H1 (cell line): ENCODE data around the gene ARV1. TPM values are rescaled to one million over a fixed set of nuclear protein-coding genes. Genes with fewer than 3 reads are reported as not detected.

Source experiments
- CTCF ChIA-PET: fragments of 300-600 bp; sonication (Branson Sonifier 250); formaldehyde crosslinking; loops from one replicate; lab custom pipeline; 2021; ENCODE audit not compliant: partially characterized antibody; lab: Charles Lee
- POLR2A ChIA-PET: fragments of 300-600 bp; sonication (Branson Sonifier 250); formaldehyde crosslinking; loops from one replicate; lab custom pipeline; 2021; ENCODE audit warnings: inconsistent platforms; ENCODE audit not compliant: partially characterized antibody; lab: Charles Lee
- DNase-seq, 2 experiments: peaks; one replicate each; pipeline versions ENCODE4 v3.0.0 to v3.0.0-alpha.2; 2010 to 2022; ENCODE audit warnings: low spot score in 2 of 2, low read depth in 1 of 2, mixed read lengths in 1 of 2
- FAIRE-seq: peaks from 2 replicates; lab custom pipeline; 2011; peaks lifted over from hg19 to GRCh38; lab: Jason Lieb, UNC
- H2AFZ ChIP-seq: 2 replicates; pipeline ENCODE4 v1.8.1; 2012; ENCODE audit warnings: low read length, inconsistent platforms
- H2AK5ac ChIP-seq: 2 replicates; pipeline ENCODE4 v1.6.1; 2013; ENCODE audit warnings: low read depth, low read length
- H2BK120ac ChIP-seq: replicated peaks from 2 replicates; pipeline ENCODE3; 2013; ENCODE audit warnings: low read depth, low read length, inconsistent platforms
- H2BK12ac ChIP-seq: 2 replicates; pipeline ENCODE4 v1.6.1; 2013; ENCODE audit warnings: low read depth, low read length
- H2BK15ac ChIP-seq: 2 replicates; pipeline ENCODE4 v1.6.1; 2013; ENCODE audit warnings: low read length
- H2BK20ac ChIP-seq: 2 replicates; pipeline ENCODE4 v1.6.1; 2013; ENCODE audit warnings: low read length
- H2BK5ac ChIP-seq: 2 replicates; pipeline ENCODE4 v1.6.1; 2013; ENCODE audit warnings: low read depth, low read length
- H3K14ac ChIP-seq: 2 replicates; pipeline ENCODE4 v1.6.1; 2013; ENCODE audit warnings: inconsistent platforms; ENCODE audit not compliant: insufficient read length
- H3K18ac ChIP-seq: 2 replicates; pipeline ENCODE4 v1.6.1; 2013; ENCODE audit warnings: low read length; ENCODE audit errors: extremely low read depth
- H3K23ac ChIP-seq: 2 replicates; pipeline ENCODE4 v1.6.1; 2013; ENCODE audit warnings: inconsistent platforms; ENCODE audit not compliant: insufficient read length
- H3K23me2 ChIP-seq: 2 replicates; pipeline ENCODE4 v1.6.1; 2013; ENCODE audit warnings: low read depth, low read length
- H3K27ac ChIP-seq: 2 replicates; pipeline ENCODE4 v1.6.1; 2011; ENCODE audit warnings: low read depth, low read length, inconsistent platforms
- H3K27me3 ChIP-seq, 4 experiments: replicated peaks in 1 of 4; 1 replicate in 1 of 4; 2 replicates in 3 of 4; pipeline versions ENCODE4 v1.6.1 to v1.8.1; 2011 to 2013; ENCODE audit warnings: low read length in 3 of 4, mild to moderate bottlenecking in 3 of 4, inconsistent platforms in 2 of 4, mixed read lengths in 2 of 4, moderate library complexity in 1 of 4; ENCODE audit not compliant: control insufficient read depth in 3 of 4, insufficient read depth in 3 of 4; ENCODE audit errors: extremely low read depth in 1 of 4
- H3K36me3 ChIP-seq, 4 experiments: 2 replicates each; pipeline versions ENCODE4 v1.6.1 to v1.8.1; 2011 to 2013; ENCODE audit warnings: mild to moderate bottlenecking in 4 of 4, low read length in 3 of 4, moderate library complexity in 2 of 4, control low read depth in 1 of 4, inconsistent platforms in 1 of 4; ENCODE audit not compliant: insufficient read depth in 4 of 4, control insufficient read depth in 2 of 4
- H3K4ac ChIP-seq: replicated peaks from 2 replicates; pipeline ENCODE3; 2013; ENCODE audit warnings: low read length, low read depth, mixed read lengths, inconsistent platforms; ENCODE audit not compliant: insufficient read length
- H3K4me1 ChIP-seq, 4 experiments: replicated peaks in 1 of 4; 1 replicate in 1 of 4; 2 replicates in 3 of 4; pipeline versions ENCODE4 v1.6.1 to v1.8.1; 2011 to 2013; ENCODE audit warnings: low read length in 3 of 4, inconsistent platforms in 2 of 4, mixed read lengths in 1 of 4; ENCODE audit not compliant: insufficient read depth in 4 of 4, control insufficient read depth in 3 of 4
- H3K4me2 ChIP-seq, 2 experiments: 2 replicates each; pipeline versions ENCODE4 v1.6.1 to v1.8.1; 2011 to 2013; ENCODE audit warnings: low read depth in 2 of 2, low read length in 2 of 2, control low read depth in 1 of 2, inconsistent platforms in 1 of 2, mild to moderate bottlenecking in 1 of 2; ENCODE audit not compliant: insufficient read depth in 1 of 2
- H3K4me3 ChIP-seq, 4 experiments: fragments of 200-600, 300-600 bp in 1 of 4; sonication (generic), shearing (Covaris generic), sonication (Bioruptor Twin) in 1 of 4; 2 replicates each; pipeline versions ENCODE4 v1.5.1 to v1.8.1; 2011 to 2016; ENCODE audit warnings: low read length in 4 of 4, low read depth in 3 of 4, control low read depth in 2 of 4, inconsistent platforms in 2 of 4, mild to moderate bottlenecking in 2 of 4, mixed read lengths in 1 of 4, moderate library complexity in 1 of 4; ENCODE audit not compliant: insufficient read depth in 2 of 4; ENCODE audit errors: extremely low read depth in 1 of 4
- H3K56ac ChIP-seq: replicated peaks from 2 replicates; pipeline ENCODE3; 2013; ENCODE audit warnings: low read depth, mild to moderate bottlenecking, mixed read lengths, low read length, inconsistent platforms; ENCODE audit not compliant: insufficient read length
- H3K79me1 ChIP-seq: 2 replicates; pipeline ENCODE4 v1.6.1; 2013; ENCODE audit warnings: low read depth, low read length, control low read depth
- H3K79me2 ChIP-seq, 2 experiments: 2 replicates each; pipeline versions ENCODE4 v1.6.1 to v1.8.1; 2012 to 2013; ENCODE audit warnings: low read length in 2 of 2, mild to moderate bottlenecking in 2 of 2, inconsistent platforms in 1 of 2; ENCODE audit not compliant: insufficient read depth in 2 of 2, control insufficient read depth in 1 of 2
- H3K9ac ChIP-seq, 4 experiments: replicated peaks in 1 of 4; 1 replicate in 1 of 4; 2 replicates in 3 of 4; pipeline versions ENCODE4 v1.6.1 to v1.8.1; 2011 to 2013; ENCODE audit warnings: low read depth in 3 of 4, low read length in 3 of 4, control low read depth in 2 of 4, mild to moderate bottlenecking in 2 of 4, moderate library complexity in 2 of 4, inconsistent platforms in 1 of 4; ENCODE audit errors: extremely low read depth in 1 of 4
- H3K9me3 ChIP-seq, 2 experiments: 2 replicates each; pipeline versions ENCODE4 v1.6.1 to v1.8.1; 2012 to 2013; ENCODE audit warnings: mild to moderate bottlenecking in 2 of 2, moderate library complexity in 2 of 2, control low read depth in 1 of 2, inconsistent platforms in 1 of 2, low read depth in 1 of 2, low read length in 1 of 2, mixed read lengths in 1 of 2; ENCODE audit not compliant: insufficient read depth in 2 of 2
- H4K20me1 ChIP-seq, 2 experiments: replicated peaks in 1 of 2; 2 replicates each; pipeline versions ENCODE3 to v1.8.1; 2011 to 2013; ENCODE audit warnings: inconsistent platforms in 2 of 2, low read length in 2 of 2, mild to moderate bottlenecking in 1 of 2; ENCODE audit not compliant: insufficient read depth in 2 of 2, control insufficient read depth in 1 of 2
- H4K5ac ChIP-seq: 2 replicates; pipeline ENCODE4 v1.6.1; 2013; ENCODE audit warnings: low read length, low read depth, mixed read lengths, inconsistent platforms; ENCODE audit not compliant: insufficient read length
- H4K8ac ChIP-seq: 2 replicates; pipeline ENCODE4 v1.8.0; 2013; ENCODE audit warnings: mild to moderate bottlenecking, moderate library complexity, low read length, inconsistent platforms; ENCODE audit not compliant: insufficient read depth; ENCODE audit errors: extremely low read depth
- H4K91ac ChIP-seq: replicated peaks from 2 replicates; pipeline ENCODE3; 2013; ENCODE audit warnings: low read length, mixed read lengths, inconsistent platforms; ENCODE audit not compliant: insufficient read length
- ASH2L ChIP-seq: fragments of 200-600, 300-600 bp; sonication (generic); IDR thresholded peaks from one replicate; pipeline ENCODE4 v1.7.1; 2017; ENCODE audit warnings: low read length
- BCL11A ChIP-seq, 2 experiments: IDR thresholded peaks; one replicate each; pipeline ENCODE4 v1.6.1; 2011; ENCODE audit warnings: low read depth in 2 of 2, low read length in 2 of 2, mild to moderate bottlenecking in 2 of 2
- CBX8 ChIP-seq: fragments of 300-800, 300-1000 bp; sonication (generic); IDR thresholded peaks from 2 replicates; pipeline ENCODE4 v1.7.1; 2016; ENCODE audit warnings: low read depth, low read length, borderline replicate concordance
- CHD2 ChIP-seq: IDR thresholded peaks from 2 replicates; pipeline ENCODE4 v1.6.1; 2012; ENCODE audit warnings: low read length, improper control_type of control experiment
- CTBP2 ChIP-seq: IDR thresholded peaks from 2 replicates; pipeline ENCODE4 v1.7.0; 2011; ENCODE audit warnings: borderline replicate concordance, mild to moderate bottlenecking, moderate library complexity, mixed read lengths, low read length; ENCODE audit not compliant: insufficient read depth, insufficient read length
- EZH2 ChIP-seq: fragments of 200-600 bp; sonication (generic); IDR thresholded peaks from 2 replicates; pipeline ENCODE4 v1.7.1; 2012; ENCODE audit warnings: low read depth, mild to moderate bottlenecking, moderate library complexity, low read length, inconsistent platforms; ENCODE audit not compliant: severe bottlenecking
- JUN ChIP-seq: IDR thresholded peaks from 2 replicates; pipeline ENCODE4 v1.6.1; 2011; ENCODE audit warnings: low read depth, mild to moderate bottlenecking, improper control_type of control experiment, low read length
- NANOG ChIP-seq: IDR thresholded peaks from 2 replicates; pipeline ENCODE4 v1.6.1; 2011; ENCODE audit warnings: low read length, low read depth, mild to moderate bottlenecking, inconsistent platforms; ENCODE audit not compliant: insufficient read depth, poor library complexity, severe bottlenecking
- POLR2A ChIP-seq, 2 experiments: IDR thresholded peaks; 1 replicate in 1 of 2; 2 replicates in 1 of 2; pipeline ENCODE4 v1.6.1; 2011; ENCODE audit warnings: low read depth in 2 of 2, low read length in 2 of 2, mild to moderate bottlenecking in 2 of 2; ENCODE audit errors: control extremely low read depth in 1 of 2
- RBBP5 ChIP-seq: IDR thresholded peaks from 2 replicates; pipeline ENCODE4 v1.7.1; 2012; ENCODE audit warnings: low read depth, mild to moderate bottlenecking, inconsistent platforms, low read length, moderate library complexity, borderline replicate concordance
- SAP30 ChIP-seq: fragments of 300-600 bp; sonication (generic); IDR thresholded peaks from 2 replicates; pipeline ENCODE4 v1.7.1; 2012; ENCODE audit warnings: low read length, moderate library complexity, mild to moderate bottlenecking, inconsistent platforms; ENCODE audit not compliant: insufficient read depth, insufficient replicate concordance
- SUZ12 ChIP-seq: fragments of 200-600 bp; sonication (generic); IDR thresholded peaks from 2 replicates; pipeline ENCODE4 v1.6.1; 2012; ENCODE audit warnings: mild to moderate bottlenecking, inconsistent platforms, low read length, moderate library complexity, mixed read lengths
- TBP ChIP-seq: IDR thresholded peaks from 2 replicates; pipeline ENCODE4 v1.6.1; 2011; ENCODE audit warnings: low read depth, low read length, improper control_type of control experiment
- TCF12 ChIP-seq: IDR thresholded peaks from 2 replicates; pipeline ENCODE4 v1.6.1; 2011; ENCODE audit warnings: low read depth, mild to moderate bottlenecking, low read length
- TEAD4 ChIP-seq: IDR thresholded peaks from 2 replicates; pipeline ENCODE4 v1.6.1; 2012; ENCODE audit warnings: low read depth, low read length, inconsistent platforms, mixed read lengths
- YY1 ChIP-seq: IDR thresholded peaks from 2 replicates; pipeline ENCODE4 v1.6.1; 2011; ENCODE audit warnings: low read depth, mild to moderate bottlenecking, low read length
- WGBS, 2 experiments: shearing (Covaris generic) in 1 of 2; methylation state at CpG; one replicate each; pipeline versions ENCODE4 v1.1.6 to v1.1.7; 2013 to 2015; ENCODE audit warnings: low lambda C conversion rate in 2 of 2, mixed read lengths in 2 of 2, inconsistent platforms in 1 of 2, low coverage in 1 of 2, missing lambda C conversion rate in 1 of 2; ENCODE audit not compliant: insufficient replicate concordance in 2 of 2, insufficient coverage in 1 of 2, insufficient read length in 1 of 2; ENCODE audit errors: extremely low coverage in 1 of 2, missing lambda C conversion rate in 1 of 2; 5-methylcytosine and 5-hydroxymethylcytosine counted together
- polyA plus RNA-seq, 7 experiments: library from polyadenylated mRNA; depleted of rRNA in 3 of 7; stranded (reverse) in 5 of 7; unstranded in 2 of 7; fragments of >200 nt in 5 of 7; fragments of 200-250 nt in 2 of 7; gene quantifications; 1 replicate in 5 of 7; 2 replicates in 1 of 7; 4 replicates in 1 of 7; pipeline versions ENCODE4 v1.2.1 to v1.2.3, GENCODE V29; 2011 to 2013; ENCODE audit warnings: missing spikeins in 2 of 7, mixed read lengths in 2 of 7
- total RNA-seq: library from RNA; stranded (reverse); fragmentation: NEBNext Ultra II Directional; extraction: Animal tissue kit (Norgen Biotek cat#: 25700); gene quantifications from 2 replicates; pipeline ENCODE4 v1.2.1, GENCODE V29; 2021

The ARV1 gene
- total and polyA plus RNA-seq, 2 of the 8 experiments (the other 6 are each of a cell fraction or from before 2014, with no cell fraction given): 13.1 to 13.4 TPM

DNA sequence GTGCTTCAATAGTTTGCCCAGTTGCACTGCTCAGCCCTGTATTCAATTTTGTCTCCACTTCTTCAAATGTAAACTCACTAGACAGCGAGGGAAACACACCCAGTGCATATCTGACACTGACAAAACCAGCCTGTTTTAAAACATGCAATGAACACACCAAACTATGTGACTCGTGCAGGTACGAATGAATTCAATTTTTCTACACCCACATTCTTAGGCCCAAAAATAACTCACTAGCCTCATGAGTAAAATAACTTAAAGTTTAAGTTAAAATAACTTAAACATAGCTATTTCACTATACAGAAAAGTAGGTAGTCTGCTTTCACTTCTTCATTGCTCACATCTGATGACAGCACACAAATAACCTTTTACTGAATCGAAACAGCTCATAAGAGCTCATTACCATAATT is 21.3 kb upstream of the ARV1 start:
- Histone ChIP-seq H3K79me2 (no peaks in the 10 kb centered on the region), H3K56ac (no peak overlapping the region), H2BK120ac (no peak overlapping the region), H3K79me1 (no peaks in the 10 kb centered on the region), H2AK5ac (no peak overlapping the region), H3K4me3 (no peak overlapping the region), H3K4me2 (no peak overlapping the region), H2BK5ac (no peak overlapping the region), H3K9ac (no peak overlapping the region), H3K4me1 (no peaks in the 10 kb centered on the region), H2BK15ac (no peak overlapping the region), H3K9me3 (no peaks in the 10 kb centered on the region), H4K5ac (no peak overlapping the region), H3K4ac (no peak overlapping the region), H3K18ac (no peak overlapping the region), H2AFZ (no peak overlapping the region), H4K91ac (no peak overlapping the region), H3K23me2 (no peaks in the 10 kb centered on the region), H4K8ac (no peak overlapping the region), H3K14ac (no peak overlapping the region), H3K36me3 (no peaks in the 10 kb centered on the region; a peak in 1 of 8 replicates), H4K20me1 (no peaks in the 10 kb centered on the region), H3K27ac (no peak overlapping the region), H2BK20ac (no peak overlapping the region), H2BK12ac (no peak overlapping the region), H3K23ac (no peak overlapping the region), H3K27me3 (no peaks in the 10 kb centered on the region)
- ChIA-PET CTCF (interaction anchor here (0.6 to 1.7 kb wide), 2 partner anchors 28 to 37 kb away, joined by 3 to 4 read pairs; no protein-coding TSS in a partner anchor), POLR2A (no interaction called here)
- WGBS, 2 experiments: 83% methylated on average over 4 of the region's 4 CpGs; no CpG with 5 or more reads in 1 of the 2 experiments
- DNase-seq (no peak), FAIRE-seq (no peak)
- TF ChIP-seq POLR2A (IDR thresholded peaks at IDR 0.05; ENCODE audit: control extremely low read depth in 1 of 2, low read depth in 2 of 2, low read length in 2 of 2) (no peak), CTBP2 (no peak), CBX8 (no peak), YY1 (no peak), BCL11A (IDR thresholded peaks at IDR 0.05; ENCODE audit: low read depth in 2 of 2, low read length in 2 of 2) (no peak), JUN (no peak), CHD2 (no peak), SAP30 (no peak), TBP (no peak), RBBP5 (no peak), TCF12 (no peak), ASH2L (no peak), NANOG (no peak), SUZ12 (no peak), TEAD4 (no peak), EZH2 (no peak)
